NCI-H345 treated with DMSO at 0.1 percent for 48 hours (cell line): Measurements from ENCODE around the gene TANGO2.

Source experiments
- DNase-seq: peaks from one replicate; lab custom pipeline; 2025; ENCODE audit not compliant: unreplicated experiment; lab: John Stamatoyannopoulos, UW

TANGO2 gene

DNA sequence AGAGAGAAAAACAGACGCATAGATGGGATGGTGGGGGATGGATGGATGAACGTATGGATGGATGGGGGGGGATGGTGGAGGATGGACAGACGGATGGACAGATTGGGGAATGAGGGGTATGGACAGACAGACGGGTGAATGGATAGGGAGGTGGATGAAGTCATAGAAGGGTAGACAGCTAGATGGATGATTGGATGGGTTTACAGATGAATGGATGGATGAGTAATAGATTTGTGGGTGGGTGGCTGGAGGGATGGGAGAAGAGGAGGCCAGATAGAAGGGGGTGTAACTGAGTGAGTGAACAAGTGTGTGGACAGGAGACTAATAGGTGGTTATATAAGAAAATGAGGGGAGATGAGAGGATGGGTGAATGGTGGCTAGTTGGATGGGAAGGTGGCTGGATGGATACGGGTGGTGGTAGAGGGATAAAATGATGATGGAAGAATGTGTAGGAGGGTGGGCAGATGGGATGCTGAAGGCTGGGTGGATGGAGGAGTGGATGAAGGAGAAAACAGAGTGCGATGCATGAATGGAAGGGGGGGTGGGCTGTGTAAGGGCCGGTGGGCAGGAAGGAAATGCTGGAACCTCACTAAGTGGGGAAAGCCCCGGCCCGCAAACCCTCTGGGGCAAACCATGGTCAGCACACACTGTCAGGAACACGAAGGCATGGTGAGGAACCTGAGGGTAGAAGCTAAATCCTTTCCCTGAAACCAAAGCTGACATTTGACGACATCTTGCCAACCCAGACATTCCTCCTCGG, 25.9 kb upstream of the TANGO2 start:
- DNase-seq = no peak

DNA sequence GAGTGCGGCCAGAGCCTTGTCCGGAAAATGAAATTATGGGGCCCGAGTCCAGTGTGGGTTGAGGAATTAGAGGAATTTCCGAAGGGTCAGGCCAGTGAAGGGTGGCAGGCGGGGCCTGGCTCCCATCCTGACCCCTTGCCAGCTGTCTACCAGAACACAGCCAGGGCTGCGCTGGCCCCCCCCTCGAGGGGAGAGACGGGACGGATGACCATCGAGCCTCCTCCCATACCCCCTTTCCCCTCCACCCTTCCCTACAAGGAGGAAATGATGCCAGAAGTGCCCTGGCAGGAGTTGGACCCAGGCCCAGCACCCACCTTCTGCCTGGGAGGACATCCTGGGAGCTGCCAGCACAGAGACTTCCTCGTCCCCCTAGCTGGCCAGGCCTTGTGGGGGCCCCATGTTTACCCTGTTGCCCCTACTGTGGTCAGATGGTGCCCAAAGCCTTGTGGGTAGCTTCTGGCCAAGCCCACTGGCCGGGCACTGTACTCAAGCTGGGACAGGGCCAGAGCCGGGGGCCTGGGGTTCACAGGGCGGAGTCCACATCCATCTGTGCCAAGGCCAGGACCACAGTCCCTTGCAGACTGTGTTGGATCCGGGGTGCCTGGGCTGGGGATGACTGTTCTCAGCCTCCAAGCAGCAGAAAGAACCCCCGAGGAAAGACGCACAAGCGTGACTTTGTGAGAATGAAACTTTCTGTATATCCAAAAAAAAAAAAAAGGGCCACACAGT, 25.1 kb upstream of the TANGO2 start:
- no peak for DNase-seq

DNA sequence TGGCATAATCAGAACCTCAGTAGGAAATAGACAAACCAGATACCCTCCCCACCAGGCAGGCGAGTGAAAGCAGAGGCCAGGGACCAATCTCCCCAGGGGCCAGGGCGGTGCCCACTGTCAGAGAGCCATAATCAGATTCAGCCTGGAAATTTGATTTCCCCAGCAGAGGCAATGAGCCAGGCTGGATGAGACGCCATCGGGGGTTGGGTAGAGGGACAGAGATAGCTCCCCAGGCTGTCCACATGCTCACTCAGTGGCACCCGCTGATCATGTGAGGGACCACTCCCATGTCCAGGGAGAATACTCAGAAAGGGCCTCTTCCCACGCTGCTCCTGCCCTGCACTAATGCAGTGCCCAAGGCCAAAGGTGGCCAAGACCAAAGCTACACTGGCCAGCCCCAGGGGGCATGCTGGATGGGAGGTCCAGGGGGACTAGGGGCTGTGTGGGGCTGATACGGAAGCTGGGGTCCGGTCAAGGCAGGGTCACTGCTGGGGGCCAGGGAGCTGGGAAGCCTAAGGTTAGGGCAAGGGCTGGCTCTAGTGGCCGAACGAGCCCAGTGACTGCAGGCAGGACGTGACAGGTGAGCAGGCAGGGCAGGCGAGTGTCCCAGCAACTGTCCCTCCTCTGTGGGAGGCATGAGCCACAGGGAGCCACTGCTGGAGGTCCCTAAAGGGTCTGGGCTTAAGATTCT, 24.1 kb upstream of the TANGO2 start:
- DNase-seq = no peak

DNA sequence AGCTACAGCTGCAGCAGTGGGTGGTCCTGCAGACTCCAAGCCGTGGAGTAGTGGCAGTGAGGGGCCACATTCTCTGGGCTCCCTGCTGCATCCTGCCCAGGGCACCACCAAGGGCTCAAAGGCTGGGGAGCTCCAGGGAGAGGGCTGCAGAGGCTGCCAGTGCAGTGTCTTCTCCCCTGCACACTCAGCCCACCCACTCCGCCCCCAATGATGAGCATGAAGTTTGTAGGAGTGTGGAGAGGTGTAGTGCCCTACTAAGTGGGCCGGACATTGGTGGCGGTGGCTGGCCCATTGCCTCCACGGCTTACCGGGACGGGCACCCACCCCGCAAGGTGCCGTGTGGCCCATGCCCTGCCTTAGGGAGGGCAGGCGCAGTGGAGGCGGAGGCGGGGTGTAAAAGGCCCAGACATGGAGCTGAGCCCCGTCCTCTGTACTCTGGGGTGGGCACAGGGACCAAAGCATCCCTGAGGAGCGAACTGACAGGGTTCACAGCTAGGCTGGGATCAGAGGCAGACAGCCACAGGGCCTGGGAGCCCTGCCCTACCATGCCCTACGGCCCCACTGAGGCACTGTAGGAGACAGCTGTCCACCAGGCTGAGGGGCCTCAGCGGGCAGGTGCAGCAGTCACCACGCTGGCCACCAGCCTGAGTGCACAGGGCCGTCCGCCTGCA, 23.2 kb upstream of the TANGO2 start:
- DNase-seq = no peak

DNA sequence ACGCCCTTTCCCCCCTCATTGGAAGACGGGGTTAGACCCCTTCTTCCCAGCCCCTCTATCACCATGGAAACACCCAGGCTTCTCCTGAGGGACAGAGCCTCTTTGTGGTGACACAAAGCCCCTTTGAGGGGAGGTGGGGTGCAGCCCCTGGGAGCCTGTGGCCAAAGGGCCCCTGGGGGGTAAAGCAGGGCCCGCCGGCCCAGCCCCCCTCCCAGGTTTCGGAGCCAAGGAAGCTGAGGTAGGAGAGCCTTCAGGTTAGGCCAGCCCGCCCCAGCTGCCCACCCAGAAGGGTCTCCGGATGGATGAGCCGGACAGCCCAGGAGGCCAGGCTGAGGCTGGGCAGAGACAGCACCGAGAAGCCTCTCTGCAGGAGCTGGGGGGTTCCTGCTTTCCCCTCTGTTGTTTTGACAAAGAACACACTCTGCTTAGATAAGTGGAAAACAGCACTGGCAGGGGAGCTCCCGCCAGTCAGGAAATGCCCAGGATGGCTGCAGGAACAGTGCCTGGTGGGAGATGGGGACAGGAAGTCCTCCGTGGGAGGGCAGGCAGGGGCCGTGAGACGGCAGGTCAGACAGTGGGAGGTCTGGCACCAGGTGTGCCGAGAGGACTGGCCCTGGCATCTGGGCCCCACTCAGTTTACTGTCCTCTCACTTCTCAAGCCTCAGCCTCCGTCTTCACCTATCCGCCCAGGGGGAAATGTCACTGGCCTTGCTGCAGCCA, 22.5 kb upstream of the TANGO2 start:
- no peak for DNase-seq

DNA sequence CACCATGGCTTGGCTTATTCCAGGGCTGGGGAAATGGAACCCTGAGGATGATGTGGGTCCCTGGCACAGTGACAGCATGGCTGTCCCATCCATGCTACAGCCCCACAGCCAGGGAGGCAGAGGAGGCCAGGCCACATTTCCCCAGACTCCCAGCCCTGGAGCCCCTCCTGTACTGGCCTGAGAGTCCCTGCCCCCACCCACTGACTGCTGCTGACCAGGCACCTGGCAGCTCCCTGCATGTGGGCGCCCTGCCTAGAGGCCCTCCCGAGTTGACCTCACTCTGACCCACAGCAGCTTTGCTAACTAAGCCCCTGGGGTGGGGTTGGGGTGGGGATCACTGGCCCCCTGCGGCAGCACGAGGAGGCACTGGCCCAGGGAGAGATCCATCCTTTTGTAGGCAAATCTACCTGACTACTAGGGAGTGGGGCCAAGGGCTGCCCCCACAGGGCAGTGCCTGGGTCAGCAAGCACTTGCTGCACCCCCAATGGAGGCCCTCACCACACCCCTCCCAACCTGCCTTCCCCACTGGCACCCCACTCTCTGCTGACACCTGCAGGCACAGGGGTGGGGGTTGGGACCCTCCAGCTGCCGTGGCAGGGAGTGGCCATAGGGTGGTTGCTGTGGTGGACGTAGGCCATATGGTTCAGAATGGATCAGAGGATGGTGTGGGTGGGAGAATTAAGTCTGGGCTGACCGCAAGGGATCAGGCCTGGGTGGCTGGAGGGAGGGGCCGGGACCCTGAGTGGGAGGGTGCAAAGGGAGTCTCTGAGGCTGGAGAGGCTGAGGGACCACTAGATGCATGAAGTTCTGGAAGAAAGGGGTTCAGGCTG, 21.7 kb upstream of the TANGO2 start:
- no peak for DNase-seq

DNA sequence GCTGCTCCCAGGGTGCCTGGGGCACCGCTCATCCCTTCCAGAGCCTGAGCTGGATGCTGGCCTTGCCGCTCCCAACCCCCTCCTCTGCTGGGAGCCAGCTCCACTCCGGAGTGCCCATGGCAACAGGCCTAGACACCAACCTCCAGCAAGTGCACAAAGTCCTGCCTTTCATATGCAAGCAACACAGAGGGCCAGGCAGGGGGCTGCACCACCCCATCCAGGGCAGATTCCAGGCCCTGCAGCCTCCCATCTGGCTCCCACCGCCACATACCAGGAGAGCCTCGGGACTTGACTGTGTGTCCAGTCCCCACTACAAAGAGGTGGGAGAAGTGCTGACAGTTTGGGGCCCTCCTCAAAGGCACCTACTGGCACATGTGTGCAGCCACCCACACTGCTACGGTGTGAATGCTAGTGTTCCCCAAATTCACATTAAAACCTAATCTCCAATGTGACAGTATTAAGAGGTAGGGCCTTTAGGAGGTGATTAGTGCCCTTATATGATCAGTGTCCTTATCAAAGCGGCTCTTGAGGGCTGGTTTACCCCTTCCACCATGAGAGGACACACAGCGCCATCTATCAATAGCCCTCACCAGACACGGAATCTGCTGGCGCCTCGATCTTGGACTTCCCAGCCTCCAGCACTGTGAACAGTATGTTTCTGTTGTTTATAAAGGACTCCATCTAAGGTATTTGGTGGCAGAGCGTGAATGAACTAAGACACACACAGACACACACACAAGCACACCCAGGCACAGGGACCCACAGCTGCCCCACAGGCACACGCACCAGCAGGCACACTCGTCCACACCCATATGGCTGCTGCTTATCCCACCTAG, 20.4 kb upstream of the TANGO2 start:
- no peak for DNase-seq

DNA sequence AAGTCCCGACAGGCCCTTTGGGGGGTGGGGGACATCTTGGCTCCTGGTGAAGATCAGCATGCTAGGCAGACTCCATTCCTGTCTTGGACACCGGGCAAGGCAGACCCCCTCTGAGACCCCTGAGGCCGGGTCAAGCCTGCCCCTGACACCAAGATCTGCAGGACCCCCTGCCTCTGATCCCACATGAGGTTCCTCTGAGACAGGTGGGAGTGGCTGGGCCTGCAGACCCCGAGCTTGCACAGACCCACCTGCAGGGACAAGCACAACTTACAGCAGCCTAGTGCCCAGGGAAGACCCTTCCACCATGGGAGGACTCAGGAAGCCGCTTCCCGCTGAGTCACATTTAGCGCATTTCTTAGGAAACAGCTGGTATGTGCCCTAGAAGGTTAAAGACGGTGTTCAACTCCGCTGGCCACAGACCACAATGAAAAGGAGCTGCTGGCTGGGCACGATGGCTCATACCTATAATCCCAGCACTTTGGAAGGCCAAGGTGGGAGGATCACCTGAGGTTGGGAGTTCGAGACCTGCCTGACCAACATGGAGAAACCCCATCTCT, 19.8 kb upstream of the TANGO2 start:
- DNase-seq = no peak

DNA sequence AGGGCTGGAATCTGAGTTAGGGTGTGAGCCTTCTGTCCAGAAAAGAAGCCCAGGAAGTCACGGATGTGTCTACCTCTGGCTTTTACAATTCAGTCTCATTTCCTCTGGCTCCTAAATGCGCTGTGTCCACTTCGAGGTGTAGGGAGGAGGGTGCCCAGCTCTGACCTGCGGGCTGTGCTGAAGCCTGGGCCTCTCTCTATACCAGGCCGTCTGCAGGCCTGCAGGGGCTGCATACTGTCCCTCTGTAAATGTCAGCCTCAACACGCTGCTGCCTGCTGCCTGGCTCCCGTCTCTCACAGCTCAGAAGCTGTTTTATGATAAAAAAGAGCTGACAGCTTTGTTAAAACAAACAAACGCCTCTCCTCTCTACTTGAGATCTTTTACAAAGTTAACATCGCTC, 18.8 kb upstream of the TANGO2 start:
- DNase-seq = no peak

DNA sequence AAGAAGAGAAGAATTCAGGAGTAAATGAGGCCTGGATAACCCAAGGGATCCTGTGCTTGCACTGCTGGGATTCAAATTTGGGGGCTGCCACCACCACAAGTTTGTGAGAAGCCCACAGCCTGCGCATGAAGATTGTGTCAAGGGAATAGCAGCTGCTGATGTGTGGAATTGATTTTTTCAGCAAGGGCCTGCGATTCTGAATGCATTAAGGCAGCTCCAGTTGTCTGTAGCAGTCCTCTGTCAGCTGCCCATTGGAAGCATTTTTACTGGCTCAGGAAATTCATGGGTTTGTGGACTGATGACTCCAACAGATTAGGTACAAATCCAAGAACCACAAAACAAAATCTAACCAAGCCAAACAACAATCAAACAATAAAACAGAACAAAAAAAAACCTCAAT, 18.3 kb upstream of the TANGO2 start:
- DNase-seq = no peak

DNA sequence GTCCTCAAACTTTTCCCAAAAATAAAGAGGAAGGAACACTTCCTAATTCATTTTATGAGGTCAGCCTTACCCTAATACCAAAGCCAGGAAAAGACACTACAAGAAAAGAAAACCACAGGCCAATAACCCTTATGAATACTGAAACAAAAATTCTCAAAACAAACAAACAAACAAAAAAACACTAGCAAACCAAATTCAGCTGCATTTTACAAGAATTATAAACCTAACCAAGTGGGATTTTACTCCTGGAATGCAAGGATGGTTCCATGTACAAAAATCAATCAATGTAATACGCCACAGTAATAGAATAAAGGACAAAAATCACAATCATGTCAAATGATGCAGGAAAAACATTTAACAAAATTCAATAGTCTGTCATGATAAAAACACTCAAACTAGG, 17.6 kb upstream of the TANGO2 start:
- DNase-seq = no peak

DNA sequence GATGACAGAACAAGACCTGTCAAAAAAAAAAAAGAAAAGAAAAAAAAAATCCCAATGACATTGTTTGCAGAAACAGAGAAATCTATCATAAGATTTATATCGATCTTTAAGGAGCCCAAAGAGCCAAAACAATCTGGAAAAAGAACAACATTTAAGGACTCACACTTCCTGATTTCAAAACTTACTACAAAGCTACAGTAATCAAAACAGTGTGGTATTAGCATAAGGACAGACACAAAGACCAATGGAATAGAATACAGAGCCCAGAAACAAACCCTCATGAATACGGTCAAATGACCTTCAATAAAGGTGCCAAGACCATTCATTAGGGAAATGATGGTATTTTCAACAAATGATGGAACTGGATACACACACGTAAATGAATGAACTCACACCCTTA, 16.4 kb upstream of the TANGO2 start:
- no peak for DNase-seq

DNA sequence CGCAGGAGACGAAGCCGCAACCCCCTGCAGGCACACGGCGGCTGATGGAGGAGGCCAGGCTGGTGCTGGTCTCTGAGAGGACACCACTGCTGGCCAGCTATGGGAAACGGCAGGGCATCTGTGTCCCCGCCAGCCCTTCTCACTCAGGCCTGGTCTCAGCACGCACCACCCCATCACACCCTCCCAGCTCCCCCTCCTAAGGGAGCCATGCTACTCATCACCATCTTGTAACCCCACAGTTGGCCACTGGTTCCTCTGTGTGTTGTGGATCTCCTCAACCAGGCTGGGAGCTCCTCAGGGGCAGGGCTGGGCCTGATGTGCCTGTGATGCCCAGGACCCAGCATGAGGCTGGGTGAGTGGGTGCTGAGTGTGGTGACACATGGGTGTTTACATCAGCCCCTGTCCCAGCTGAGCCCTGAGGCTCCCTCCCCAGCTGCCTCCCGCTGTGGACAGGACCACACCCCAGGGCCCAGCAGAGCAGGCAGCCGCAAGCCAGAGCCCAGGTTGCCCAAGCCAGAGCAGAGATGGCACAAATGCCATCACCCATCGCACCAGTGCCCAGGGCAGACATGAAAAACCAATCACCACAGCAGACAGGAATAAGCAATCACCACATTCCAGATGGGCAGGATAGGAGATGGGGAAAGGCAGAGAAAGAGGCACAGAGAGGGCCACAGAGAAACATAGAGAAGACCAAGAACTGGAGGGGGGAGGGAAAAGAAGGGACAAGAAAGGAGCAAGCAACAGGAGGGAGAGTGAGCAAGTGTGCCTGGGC, 12.5 kb upstream of the TANGO2 start:
- DNase-seq = no peak

DNA sequence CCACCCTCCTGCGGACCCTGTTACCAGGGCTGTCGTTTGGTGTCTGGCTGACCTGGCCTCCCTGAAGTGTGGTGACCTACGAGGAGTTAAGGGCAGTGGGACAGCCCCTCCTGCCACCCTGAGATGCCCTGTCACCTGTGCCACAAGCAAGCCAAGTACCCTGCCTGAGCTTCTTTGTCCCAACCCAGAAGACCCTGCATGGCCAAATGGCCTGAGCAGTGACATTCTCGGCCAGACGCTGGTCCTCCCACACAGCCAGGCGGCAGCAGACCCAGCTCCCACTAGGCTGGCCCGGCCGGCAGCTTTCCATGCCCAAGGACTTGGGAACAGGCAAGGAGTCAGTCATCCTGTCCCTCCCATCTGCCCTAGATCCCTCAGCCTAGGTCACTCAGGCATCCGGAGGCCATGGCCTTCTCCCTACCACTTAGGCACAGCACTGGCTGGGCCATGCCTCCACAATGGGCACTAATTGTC, 11.9 kb upstream of the TANGO2 start:
- no peak for DNase-seq

DNA sequence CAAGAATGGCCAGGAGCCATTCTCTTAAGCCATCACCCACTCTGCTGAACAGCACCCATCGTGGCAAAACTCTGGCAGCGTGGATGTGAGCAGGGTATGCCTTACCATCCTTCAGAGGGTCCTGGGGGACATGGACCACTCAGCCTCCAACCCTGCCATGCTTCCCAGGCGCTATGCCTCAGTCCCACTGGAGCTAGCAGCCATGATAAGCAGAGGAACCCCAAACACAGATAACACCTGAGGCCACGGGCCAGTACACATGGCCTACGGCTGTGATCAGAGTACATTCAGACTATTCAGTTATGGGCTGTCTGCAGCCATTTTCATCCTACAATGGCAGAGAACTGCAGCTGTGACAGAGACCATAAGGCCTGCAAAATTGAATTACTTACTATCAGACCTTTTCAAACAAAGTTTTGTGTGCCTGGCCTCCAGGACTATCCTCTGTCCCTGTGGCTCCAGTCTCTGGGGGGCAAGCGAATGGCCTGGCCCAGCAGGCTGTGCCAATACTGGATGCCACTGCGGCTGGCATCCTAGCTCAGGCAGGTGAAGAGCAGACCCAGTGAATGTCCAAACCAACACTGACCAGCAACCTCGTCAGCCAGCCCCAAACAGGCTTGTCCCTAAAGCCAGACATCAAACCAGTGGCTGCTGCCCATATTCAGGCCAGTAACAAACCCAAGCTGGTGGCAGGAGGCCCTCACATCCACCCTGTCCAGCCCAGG, 11.2 kb upstream of the TANGO2 start:
- no peak for DNase-seq

DNA sequence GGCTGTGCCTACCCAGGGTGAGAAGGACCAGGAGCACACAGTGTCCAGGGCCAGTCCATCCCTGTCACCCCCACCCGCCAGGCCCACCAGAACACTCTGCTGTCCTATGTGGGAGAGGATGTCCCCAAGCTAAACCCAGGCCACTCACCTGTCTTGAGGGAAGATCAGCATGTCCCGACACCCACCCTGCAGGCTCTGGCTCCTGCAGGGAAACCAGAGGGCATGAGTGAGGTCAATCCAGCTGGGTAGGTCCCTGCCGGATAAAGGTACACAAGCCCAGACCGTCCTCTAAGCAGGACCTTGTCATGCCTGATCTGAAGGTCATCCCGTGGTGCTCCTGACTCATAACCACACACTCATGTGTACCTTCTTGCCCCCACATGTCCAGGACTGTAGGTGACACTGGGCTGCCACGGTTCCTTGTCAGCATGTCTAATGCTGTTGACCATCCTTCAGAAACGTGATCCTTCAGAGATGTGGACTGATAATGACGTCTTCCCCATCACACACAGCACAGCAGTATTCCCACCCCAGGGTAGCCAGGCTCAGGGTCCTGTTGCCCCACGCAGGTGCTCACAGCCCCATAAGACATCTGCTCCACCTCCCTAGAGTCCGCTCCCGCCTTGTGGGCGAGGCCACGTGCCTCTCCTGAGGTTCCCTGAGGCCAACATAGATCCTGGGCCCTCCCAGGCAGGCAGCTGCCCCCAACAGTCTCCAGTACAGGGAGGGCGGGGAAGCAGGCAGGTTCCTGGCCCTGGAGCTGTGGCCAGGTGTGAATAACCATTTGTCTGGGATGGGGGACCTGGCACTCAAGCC, 10.4 kb upstream of the TANGO2 start:
- DNase-seq = no peak
